PFSK-1 (cell line): Measurements from ENCODE around the gene IRF1.

ENCODE experiments used
- FOXP2 ChIP-seq: optimal IDR thresholded peaks from 2 replicates; pipeline ENCODE3; 2011; ENCODE audit warnings: borderline replicate concordance, control low read depth, inconsistent platforms; ENCODE audit not compliant: insufficient read depth; ENCODE audit errors: extremely low read length, extremely low read depth
- POLR2AphosphoS5 ChIP-seq: IDR thresholded peaks from 2 replicates; pipeline ENCODE4 v1.6.1; 2012; ENCODE audit warnings: low read depth, mild to moderate bottlenecking, control low read depth, low read length, moderate library complexity
- SIN3A ChIP-seq: IDR thresholded peaks from 2 replicates; pipeline ENCODE4 v1.6.1; 2012; ENCODE audit warnings: mild to moderate bottlenecking, low read length, moderate library complexity, borderline replicate concordance; ENCODE audit not compliant: insufficient read depth
- TAF1 ChIP-seq: IDR thresholded peaks from 2 replicates; pipeline ENCODE4 v1.6.1; 2012; ENCODE audit warnings: low read length, control low read depth, borderline replicate concordance; ENCODE audit not compliant: insufficient read depth
- TF ChIP-seq, protein P1 (sequence below), 2 experiments: IDR thresholded peaks; 2 replicates each; pipeline versions ENCODE4 v1.6.1 to v1.8.0; 2011 to 2012; ENCODE audit warnings: low read depth in 2 of 2, low read length in 2 of 2, control low read depth in 1 of 2, inconsistent platforms in 1 of 2, mild to moderate bottlenecking in 1 of 2, moderate library complexity in 1 of 2; ENCODE audit not compliant: insufficient read depth in 1 of 2

DNA sequence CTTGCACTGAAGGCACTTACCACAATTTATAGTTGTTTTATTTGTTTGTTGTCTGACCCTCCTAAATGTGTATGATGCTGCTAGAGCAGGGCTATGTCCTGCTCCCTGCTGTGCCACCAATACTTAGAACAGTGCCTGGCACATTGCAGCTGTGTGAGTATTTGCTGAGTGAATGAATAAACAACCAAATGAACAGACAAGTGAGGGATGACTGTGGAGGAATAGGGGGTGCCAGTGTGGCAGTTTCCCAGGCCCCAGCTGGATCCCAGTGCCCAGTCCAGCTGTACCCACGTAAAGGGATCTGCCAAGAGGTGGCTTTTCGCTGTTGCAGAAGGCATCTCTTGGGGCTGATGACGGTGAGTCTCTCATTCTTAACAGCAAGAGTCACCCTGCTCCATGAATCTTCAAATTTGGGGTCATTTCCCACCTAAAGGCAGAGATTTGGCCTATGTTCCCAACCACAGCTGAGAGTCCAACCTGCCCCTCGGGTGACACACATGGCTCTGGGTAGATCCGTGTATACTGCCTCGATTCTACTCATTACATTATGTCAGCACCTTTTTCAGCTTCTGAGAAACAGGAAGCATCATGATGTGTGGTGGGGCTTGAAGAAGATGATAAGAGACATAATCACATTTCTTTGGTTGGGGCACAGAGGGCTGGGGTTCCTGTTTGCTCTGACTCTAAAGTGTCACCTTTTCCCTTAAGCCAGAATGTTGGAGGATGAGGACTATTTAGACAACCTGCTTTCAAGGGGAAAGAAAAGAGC lies 38.5 kb upstream of the IRF1 start:
- TF ChIP-seq POLR2AphosphoS5 (no peak), SIN3A (no peak), TAF1 (no peak), FOXP2 (no peak)
- TF ChIP-seq, protein P1, sequence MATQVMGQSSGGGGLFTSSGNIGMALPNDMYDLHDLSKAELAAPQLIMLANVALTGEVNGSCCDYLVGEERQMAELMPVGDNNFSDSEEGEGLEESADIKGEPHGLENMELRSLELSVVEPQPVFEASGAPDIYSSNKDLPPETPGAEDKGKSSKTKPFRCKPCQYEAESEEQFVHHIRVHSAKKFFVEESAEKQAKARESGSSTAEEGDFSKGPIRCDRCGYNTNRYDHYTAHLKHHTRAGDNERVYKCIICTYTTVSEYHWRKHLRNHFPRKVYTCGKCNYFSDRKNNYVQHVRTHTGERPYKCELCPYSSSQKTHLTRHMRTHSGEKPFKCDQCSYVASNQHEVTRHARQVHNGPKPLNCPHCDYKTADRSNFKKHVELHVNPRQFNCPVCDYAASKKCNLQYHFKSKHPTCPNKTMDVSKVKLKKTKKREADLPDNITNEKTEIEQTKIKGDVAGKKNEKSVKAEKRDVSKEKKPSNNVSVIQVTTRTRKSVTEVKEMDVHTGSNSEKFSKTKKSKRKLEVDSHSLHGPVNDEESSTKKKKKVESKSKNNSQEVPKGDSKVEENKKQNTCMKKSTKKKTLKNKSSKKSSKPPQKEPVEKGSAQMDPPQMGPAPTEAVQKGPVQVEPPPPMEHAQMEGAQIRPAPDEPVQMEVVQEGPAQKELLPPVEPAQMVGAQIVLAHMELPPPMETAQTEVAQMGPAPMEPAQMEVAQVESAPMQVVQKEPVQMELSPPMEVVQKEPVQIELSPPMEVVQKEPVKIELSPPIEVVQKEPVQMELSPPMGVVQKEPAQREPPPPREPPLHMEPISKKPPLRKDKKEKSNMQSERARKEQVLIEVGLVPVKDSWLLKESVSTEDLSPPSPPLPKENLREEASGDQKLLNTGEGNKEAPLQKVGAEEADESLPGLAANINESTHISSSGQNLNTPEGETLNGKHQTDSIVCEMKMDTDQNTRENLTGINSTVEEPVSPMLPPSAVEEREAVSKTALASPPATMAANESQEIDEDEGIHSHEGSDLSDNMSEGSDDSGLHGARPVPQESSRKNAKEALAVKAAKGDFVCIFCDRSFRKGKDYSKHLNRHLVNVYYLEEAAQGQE (IDR thresholded peaks at IDR 0.05; ENCODE audit: insufficient read depth in 1 of 2, low read depth in 2 of 2, low read length in 2 of 2) = no peak
